Prostate gland (tissue), 2 donors: ENCODE data around the gene CTXN2.

Experiments used
- POLR2A ChIP-seq: fragments of 450-650 bp; IDR thresholded peaks from one replicate; pipeline ENCODE4 v1.6.1; 2016; ENCODE audit warnings: antibody characterized with exemption, mild to moderate bottlenecking
- TF ChIP-seq, protein P1 (sequence below), 4 experiments: fragments of 200-600 bp in 2 of 4; fragments of 450-650 bp in 2 of 4; sonication (generic) in 2 of 4; IDR thresholded peaks; 1 replicate in 3 of 4; 2 replicates in 1 of 4; pipeline ENCODE4 v1.5.1; 2016 to 2019; ENCODE audit warnings: antibody characterized with exemption in 4 of 4, mild to moderate bottlenecking in 2 of 4, moderate library complexity in 2 of 4

DNA sequence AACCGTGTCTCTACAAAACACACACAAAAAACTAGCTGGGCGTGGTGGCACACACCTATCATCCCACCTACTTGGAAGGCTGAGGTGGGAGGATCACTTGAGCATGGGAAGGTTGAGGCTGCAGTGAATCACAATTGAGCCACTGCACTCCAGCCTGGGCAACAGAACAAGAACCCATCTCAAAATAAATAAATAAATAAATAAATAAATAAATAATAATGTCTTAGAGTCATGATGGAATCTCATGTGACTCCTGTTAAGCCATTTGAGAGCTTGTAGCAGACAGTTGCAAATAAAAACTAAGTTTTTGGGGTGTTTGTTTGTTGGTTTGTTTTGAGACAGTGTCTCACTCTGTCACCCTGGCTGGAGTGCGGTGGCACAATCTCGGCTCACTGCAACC is 47.9 kb downstream of the CTXN2 start:
- no peak for TF ChIP-seq POLR2A
- TF ChIP-seq, protein P1, sequence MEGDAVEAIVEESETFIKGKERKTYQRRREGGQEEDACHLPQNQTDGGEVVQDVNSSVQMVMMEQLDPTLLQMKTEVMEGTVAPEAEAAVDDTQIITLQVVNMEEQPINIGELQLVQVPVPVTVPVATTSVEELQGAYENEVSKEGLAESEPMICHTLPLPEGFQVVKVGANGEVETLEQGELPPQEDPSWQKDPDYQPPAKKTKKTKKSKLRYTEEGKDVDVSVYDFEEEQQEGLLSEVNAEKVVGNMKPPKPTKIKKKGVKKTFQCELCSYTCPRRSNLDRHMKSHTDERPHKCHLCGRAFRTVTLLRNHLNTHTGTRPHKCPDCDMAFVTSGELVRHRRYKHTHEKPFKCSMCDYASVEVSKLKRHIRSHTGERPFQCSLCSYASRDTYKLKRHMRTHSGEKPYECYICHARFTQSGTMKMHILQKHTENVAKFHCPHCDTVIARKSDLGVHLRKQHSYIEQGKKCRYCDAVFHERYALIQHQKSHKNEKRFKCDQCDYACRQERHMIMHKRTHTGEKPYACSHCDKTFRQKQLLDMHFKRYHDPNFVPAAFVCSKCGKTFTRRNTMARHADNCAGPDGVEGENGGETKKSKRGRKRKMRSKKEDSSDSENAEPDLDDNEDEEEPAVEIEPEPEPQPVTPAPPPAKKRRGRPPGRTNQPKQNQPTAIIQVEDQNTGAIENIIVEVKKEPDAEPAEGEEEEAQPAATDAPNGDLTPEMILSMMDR (IDR thresholded peaks at IDR 0.05) = no peak
